K562 (cell line): ENCODE measurements around the gene OR13C2. TPM values are rescaled to one million over a fixed set of nuclear protein-coding genes. Genes with fewer than 3 reads are reported as not detected.

ENCODE experiments used
- ATAC-seq: fragments of 200-7000 bp; cut with Tn5 transposase; 3 replicates; pipeline ENCODE4 v1.9.1; 2020; ENCODE audit warnings: moderate library complexity
- BruUV-seq: library from RNA; stranded (reverse); fragments of 400-500 nt; replicated peaks from 2 replicates; lab custom pipeline; 2021; lab: Mats Ljungman, UMichigan
- CTCF ChIA-PET: fragments of 300-600 bp; formaldehyde crosslinking; extraction: SDS; loops from one replicate; lab custom pipeline; 2021; ENCODE audit warnings: low intra/inter-chr PET ratio; lab: Yijun Ruan, JAX
- POLR2A ChIA-PET: fragments of 300-600, 350-650 bp; sonication (Branson Sonifier 250); formaldehyde crosslinking; extraction: SDS; loops from one replicate; lab custom pipeline; 2021; ENCODE audit warnings: antibody characterized with exemption, inconsistent platforms; lab: Yijun Ruan, JAX
- DNase-seq, 4 experiments: peaks; one replicate each; pipeline versions ENCODE4 v3.0.0 to v3.0.0-alpha.2; 2011 to 2018; ENCODE audit warnings: low spot score in 3 of 4, mixed read lengths in 3 of 4; ENCODE audit errors: extremely low read depth in 1 of 4
- FAIRE-seq: peaks from 2 replicates; lab custom pipeline; 2011; peaks lifted over from hg19 to GRCh38; lab: Jason Lieb, UNC
- H2AFZ ChIP-seq: 2 replicates; pipeline ENCODE4 v1.6.0; 2011; ENCODE audit warnings: low read depth, low read length, control low read depth, inconsistent platforms
- H3K27ac ChIP-seq: fragments of 200-600 bp; 3 replicates; pipeline ENCODE4 v1.8.0; 2011; ENCODE audit warnings: low read depth, mild to moderate bottlenecking, control low read depth, inconsistent platforms, low read length, moderate library complexity, mixed read lengths; ENCODE audit errors: extremely low read depth
- H3K27me3 ChIP-seq, 2 experiments: fragments of 300-600 bp in 1 of 2; 2 replicates in 1 of 2; 3 replicates in 1 of 2; pipeline versions ENCODE4 v1.6.0 to v1.8.0; 2011; ENCODE audit warnings: inconsistent platforms in 2 of 2, low read length in 2 of 2, mild to moderate bottlenecking in 1 of 2, mixed read lengths in 1 of 2, moderate library complexity in 1 of 2; ENCODE audit not compliant: control insufficient read depth in 2 of 2, insufficient read depth in 2 of 2
- H3K36me3 ChIP-seq: fragments of 300-600 bp; 3 replicates; pipeline ENCODE4 v1.8.0; 2011; ENCODE audit warnings: mild to moderate bottlenecking, low read length, inconsistent platforms; ENCODE audit not compliant: control insufficient read depth, insufficient read depth
- H3K4me1 ChIP-seq, 2 experiments: fragments of 200-600 bp in 1 of 2; replicated peaks in 1 of 2; 2 replicates in 1 of 2; 3 replicates in 1 of 2; pipeline versions ENCODE4 v1.5.1 to v1.8.0; 2011; ENCODE audit warnings: inconsistent platforms in 2 of 2, low read length in 2 of 2, mild to moderate bottlenecking in 1 of 2, mixed read lengths in 1 of 2, moderate library complexity in 1 of 2; ENCODE audit not compliant: control insufficient read depth in 2 of 2, insufficient read depth in 2 of 2
- H3K4me2 ChIP-seq: 2 replicates; pipeline ENCODE4 v1.6.1; 2011; ENCODE audit warnings: low read length, control low read depth, inconsistent platforms, mixed read lengths; ENCODE audit not compliant: insufficient read depth
- H3K4me3 ChIP-seq: fragments of 200-600 bp; sonication (generic), shearing (Covaris generic); 2 replicates; pipeline ENCODE4 v1.5.1; 2016; ENCODE audit warnings: control low read depth, inconsistent platforms
- H3K79me2 ChIP-seq: fragments of 200-600 bp; 3 replicates; pipeline ENCODE4 v1.8.0; 2011; ENCODE audit warnings: low read length, inconsistent platforms; ENCODE audit not compliant: control insufficient read depth, insufficient read depth
- H3K9ac ChIP-seq, 2 experiments: 2 replicates each; pipeline versions ENCODE4 v1.6.0 to v1.6.1; 2011; ENCODE audit warnings: low read depth in 2 of 2, low read length in 2 of 2, control low read depth in 1 of 2, inconsistent platforms in 1 of 2, mild to moderate bottlenecking in 1 of 2, mixed read lengths in 1 of 2; ENCODE audit not compliant: insufficient read depth in 1 of 2
- H3K9me1 ChIP-seq: one replicate; pipeline ENCODE4 v1.6.0; 2011; ENCODE audit warnings: inconsistent platforms, mild to moderate bottlenecking, low read length, moderate library complexity; ENCODE audit not compliant: control insufficient read depth, insufficient read depth
- H3K9me3 ChIP-seq: replicated peaks from 2 replicates; pipeline ENCODE4 v1.5.1; 2011; ENCODE audit warnings: low read depth, low read length, inconsistent platforms; ENCODE audit not compliant: control insufficient read depth, insufficient read depth
- H4K20me1 ChIP-seq: replicated peaks from 2 replicates; pipeline ENCODE4 v1.6.1; 2011; ENCODE audit warnings: low read length, inconsistent platforms, mixed read lengths; ENCODE audit not compliant: control insufficient read depth, insufficient read depth
- BHLHE40 ChIP-seq: IDR thresholded peaks from 2 replicates; pipeline ENCODE4 v1.6.1; 2011; ENCODE audit warnings: low read length, improper control_type of control experiment
- CBFB ChIP-seq: sonication (generic); formaldehyde crosslinking; IDR thresholded peaks from 2 replicates; pipeline ENCODE4 v1.4.0; 2020; ENCODE audit warnings: mild to moderate bottlenecking, missing genetic modification reagents
- CCAR2 ChIP-seq: fragments of 200-400 bp; formaldehyde crosslinking; IDR thresholded peaks from 2 replicates; pipeline ENCODE4 v1.6.1; 2017; ENCODE audit warnings: mild to moderate bottlenecking, low read depth, low read length
- LARP7 ChIP-seq: fragments of 450-650 bp; IDR thresholded peaks from 2 replicates; pipeline ENCODE4 v1.6.1; 2016
- ZNF134 ChIP-seq: fragments of 250-450 bp; sonication (Bioruptor Pico); conservative IDR thresholded peaks from 2 replicates; pipeline ENCODE4 v1.4.0; 2020
- WGBS: fragments of 100-300 bp; shearing (Covaris generic); methylation state at CpG from one replicate; pipeline ENCODE4 v1.1.6; 2016; ENCODE audit warnings: low coverage, mixed read lengths; ENCODE audit not compliant: insufficient coverage; ENCODE audit errors: missing lambda C conversion rate; 5-methylcytosine and 5-hydroxymethylcytosine counted together
- in situ Hi-C: fragments of 300-500 bp; cut with MboI; formaldehyde crosslinking; loops from 4 replicates; pipeline ENCODE4 v1.15.0; 2018; ENCODE audit warnings: inconsistent platforms, mixed read lengths
- intact Hi-C: fragments of 100-400 bp; cut with micrococcal nuclease; formaldehyde crosslinking; loops from 2 replicates; pipeline ENCODE4 v1.14.2; 2022
- polyA plus RNA-seq, 8 experiments: library from polyadenylated mRNA; depleted of rRNA in 4 of 8; stranded (reverse) in 5 of 8; unstranded in 3 of 8; fragments of >200 nt; fragmentation: Nextera tagmentation in 2 of 8; fragmentation: Illumina TruSeq in 1 of 8; extraction: Ambion mirVana in 2 of 8; extraction: Trizol in 1 of 8; gene quantifications; 2 replicates each; pipeline versions ENCODE4 v1.2.1 to v1.2.3, GENCODE V29; 2011 to 2014; ENCODE audit warnings: inconsistent platforms in 1 of 8, missing spikeins in 1 of 8
- total RNA-seq, 7 experiments: library from RNA; depleted of rRNA in 6 of 7; stranded (reverse); fragments of >200 nt in 6 of 7; fragmentation: Illumina TruSeq in 2 of 7; extraction: Trizol in 2 of 7; gene quantifications; 2 replicates each; pipeline versions ENCODE4 v1.2.1 to v1.2.3, GENCODE V29; 2011 to 2021; ENCODE audit warnings: low replicate concordance in 1 of 7
- TF ChIP-seq, protein P1 (sequence below): fragments of 250-450 bp; sonication (Bioruptor Pico); IDR thresholded peaks from 2 replicates; pipeline ENCODE4 v1.8.0; 2021; ENCODE audit warnings: borderline replicate concordance, mild to moderate bottlenecking, moderate library complexity; ENCODE audit not compliant: poor library complexity, severe bottlenecking

OR13C2 gene
- total and polyA plus RNA-seq, 9 of the 15 experiments (the other 6 are each of a cell fraction or from before 2014, with no cell fraction given): not detected

DNA sequence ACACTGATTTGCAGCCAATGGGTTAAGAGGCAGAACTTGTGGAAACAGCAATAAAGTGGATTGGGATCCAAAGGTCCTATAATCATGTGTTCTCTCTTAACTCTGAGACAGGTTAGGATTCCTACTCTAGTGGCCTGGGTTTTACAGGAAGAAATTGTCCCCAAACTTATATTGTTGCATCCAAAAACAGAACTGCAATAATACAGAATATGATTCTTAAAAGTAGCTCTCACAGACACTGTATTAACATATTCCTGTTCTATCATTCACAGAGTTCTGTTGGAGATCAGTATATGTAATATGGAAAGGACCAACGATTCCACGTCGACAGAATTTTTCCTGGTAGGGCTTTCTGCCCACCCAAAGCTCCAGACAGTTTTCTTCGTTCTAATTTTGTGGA is 36.6 kb downstream of the OR13C2 start, which contains the start of gene OR13C8:
OR13C8 (plus strand) TSS at position 301 of the 400 bp plus-strand sequence; CDS start at position 301, 0 bp downstream.
- POLR2A ChIA-PET: interaction anchor here (0.7 kb wide), 1 partner anchor 193 kb away, joined by 3 read pairs; no protein-coding TSS in a partner anchor
- Histone ChIP-seq H3K36me3 (no peaks in the 10 kb centered on the region), H2AFZ (no peak within 1 kb of the TSS), H3K27me3 (no peaks in the 10 kb centered on the region), H4K20me1 (no peaks in the 10 kb centered on the region), H3K4me1 (no peaks in the 10 kb centered on the region), H3K4me2 (no peak within 1 kb of the TSS)
- FAIRE-seq: no peak
- no peak for TF ChIP-seq BHLHE40
- no peak for TF ChIP-seq CBFB
- no peak for TF ChIP-seq CCAR2
- no peak for TF ChIP-seq LARP7
- TF ChIP-seq, protein P1, sequence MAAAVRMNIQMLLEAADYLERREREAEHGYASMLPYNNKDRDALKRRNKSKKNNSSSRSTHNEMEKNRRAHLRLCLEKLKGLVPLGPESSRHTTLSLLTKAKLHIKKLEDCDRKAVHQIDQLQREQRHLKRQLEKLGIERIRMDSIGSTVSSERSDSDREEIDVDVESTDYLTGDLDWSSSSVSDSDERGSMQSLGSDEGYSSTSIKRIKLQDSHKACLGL (CRISPR knock-in tag): no peak
- TF ChIP-seq ZNF134 (CRISPR knock-in tag): no peak
- TF ChIP-seq, all 486 proteins: peak for 0
- ATAC-seq (no peak), DNase-seq (no peak)
- in situ Hi-C loops: no loop called here
- Histone ChIP-seq H3K9ac (no peak within 1 kb of the TSS), H3K9me3 (no peaks in the 10 kb centered on the region; the same call in 1 of the 2 replicates), H3K9me1 (no peaks in the 10 kb centered on the region), H3K4me3 (no peak within 1 kb of the TSS), H3K79me2 (no peaks in the 10 kb centered on the region), H3K27ac (no peak within 1 kb of the TSS)
- intact Hi-C loops: no loop called here
- CTCF ChIA-PET: no interaction called here
- no TSS peak for BruUV-seq
- WGBS: 7% methylated on average over 4 of the region's 4 CpGs
